SW480 (cell line): ENCODE measurements around the gene PNPLA6.

ENCODE experiments used
- DNase-seq: peaks from one replicate; pipeline ENCODE4 v3.0.0-alpha.2; 2016; ENCODE audit warnings: low spot score

PNPLA6 gene

DNA sequence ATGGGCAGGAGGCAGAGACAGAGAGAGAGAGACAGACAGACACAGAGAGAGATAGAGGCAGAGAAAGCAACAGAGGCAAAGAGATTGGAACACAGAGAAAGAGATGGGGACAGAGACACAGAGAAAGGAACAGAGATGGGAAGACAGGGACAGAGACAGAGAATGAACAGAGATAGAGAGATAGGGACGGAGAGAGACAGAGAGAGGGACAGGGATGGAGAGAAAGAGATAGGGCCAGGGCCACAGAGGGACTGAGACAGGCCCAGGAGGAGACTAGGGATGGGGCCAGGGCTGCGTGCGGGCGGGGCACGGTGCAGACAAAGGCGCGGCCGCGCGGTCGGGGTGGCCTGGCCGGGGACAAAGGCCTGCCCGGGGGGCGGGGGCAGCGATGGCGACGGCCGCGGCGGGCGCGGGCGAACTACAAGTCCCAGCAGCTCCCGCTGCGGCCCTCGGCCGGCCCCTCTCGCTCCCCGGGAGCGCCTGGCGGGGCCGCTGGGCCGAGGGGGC lies 19.8 kb upstream of the PNPLA6 start, which contains the start of gene ZNF358:
ZNF358 (plus strand) TSS at position 459 of the 507 bp plus-strand sequence. CDS start 3,140 bp downstream, outside the sequence.
- peak; percentile 66 for DNase-seq

GRCh38 chr19:7516333-7516732 lies 19.2 kb upstream of the PNPLA6 start:
- DNase-seq = no peak

GRCh38 chr19:7516878-7517277 lies 18.6 kb upstream of the PNPLA6 start:
- DNase-seq = no peak

GRCh38 chr19:7519361-7520130 lies 16.0 kb upstream of the PNPLA6 start:
- no peak for DNase-seq

DNA sequence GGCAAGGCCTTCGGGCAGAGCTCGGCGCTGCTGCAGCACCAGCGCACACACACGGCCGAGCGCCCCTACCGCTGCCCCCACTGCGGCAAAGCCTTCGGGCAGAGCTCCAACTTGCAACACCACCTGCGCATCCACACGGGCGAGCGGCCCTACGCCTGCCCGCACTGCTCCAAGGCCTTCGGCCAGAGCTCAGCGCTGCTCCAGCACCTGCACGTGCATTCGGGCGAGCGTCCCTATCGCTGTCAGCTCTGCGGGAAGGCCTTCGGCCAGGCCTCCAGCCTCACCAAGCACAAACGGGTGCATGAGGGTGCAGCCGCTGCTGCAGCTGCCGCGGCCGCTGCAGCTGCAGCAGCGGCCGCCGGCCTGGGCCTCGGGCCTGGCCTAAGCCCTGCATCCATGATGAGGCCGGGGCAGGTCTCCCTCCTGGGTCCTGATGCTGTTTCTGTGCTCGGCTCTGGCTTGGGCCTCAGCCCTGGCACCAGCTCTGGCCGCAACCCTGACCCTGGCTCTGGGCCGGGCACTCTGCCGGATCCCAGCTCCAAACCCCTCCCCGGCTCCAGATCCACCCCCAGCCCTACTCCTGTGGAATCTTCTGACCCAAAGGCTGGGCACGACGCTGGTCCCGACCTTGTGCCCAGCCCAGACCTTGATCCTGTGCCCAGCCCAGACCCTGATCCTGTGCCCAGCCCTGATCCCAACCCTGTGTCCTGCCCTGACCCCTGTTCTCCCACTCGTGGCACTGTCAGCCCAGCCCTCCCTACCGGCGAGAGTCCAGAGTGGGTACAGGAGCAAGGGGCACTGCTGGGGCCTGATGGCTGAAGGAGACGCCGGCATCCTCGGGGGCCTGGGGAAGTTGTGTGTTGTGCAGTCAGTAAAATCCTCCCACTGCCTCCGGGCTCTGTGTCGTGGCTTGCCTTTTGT lies 15.1 kb upstream of the PNPLA6 start:
- no peak for DNase-seq

DNA sequence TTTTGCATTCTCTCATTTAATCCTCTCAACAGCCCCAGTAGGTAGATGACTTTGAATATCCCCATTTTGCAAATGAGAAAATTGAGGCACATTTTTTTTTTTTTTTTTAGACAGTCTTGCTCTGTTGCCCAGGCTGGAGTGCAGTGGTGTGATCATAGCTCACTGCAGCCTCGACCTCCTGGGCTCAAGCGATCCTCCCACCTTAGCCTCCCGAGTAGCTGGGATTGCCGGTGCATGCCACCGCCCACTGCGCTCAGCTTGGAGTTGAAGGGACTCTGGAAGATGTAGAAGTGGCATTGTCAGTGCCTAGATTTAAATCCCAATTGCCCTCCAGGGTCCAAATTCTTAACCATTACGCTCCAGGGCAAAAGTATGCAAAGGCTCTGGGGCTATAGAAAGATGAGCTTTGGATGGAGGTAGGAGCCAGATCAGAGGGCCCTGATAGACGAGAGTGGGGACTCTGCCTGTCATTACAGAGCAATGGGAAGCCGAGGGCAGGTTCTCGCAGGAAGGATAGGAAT lies 13.9 kb upstream of the PNPLA6 start:
- DNase-seq = no peak

DNA sequence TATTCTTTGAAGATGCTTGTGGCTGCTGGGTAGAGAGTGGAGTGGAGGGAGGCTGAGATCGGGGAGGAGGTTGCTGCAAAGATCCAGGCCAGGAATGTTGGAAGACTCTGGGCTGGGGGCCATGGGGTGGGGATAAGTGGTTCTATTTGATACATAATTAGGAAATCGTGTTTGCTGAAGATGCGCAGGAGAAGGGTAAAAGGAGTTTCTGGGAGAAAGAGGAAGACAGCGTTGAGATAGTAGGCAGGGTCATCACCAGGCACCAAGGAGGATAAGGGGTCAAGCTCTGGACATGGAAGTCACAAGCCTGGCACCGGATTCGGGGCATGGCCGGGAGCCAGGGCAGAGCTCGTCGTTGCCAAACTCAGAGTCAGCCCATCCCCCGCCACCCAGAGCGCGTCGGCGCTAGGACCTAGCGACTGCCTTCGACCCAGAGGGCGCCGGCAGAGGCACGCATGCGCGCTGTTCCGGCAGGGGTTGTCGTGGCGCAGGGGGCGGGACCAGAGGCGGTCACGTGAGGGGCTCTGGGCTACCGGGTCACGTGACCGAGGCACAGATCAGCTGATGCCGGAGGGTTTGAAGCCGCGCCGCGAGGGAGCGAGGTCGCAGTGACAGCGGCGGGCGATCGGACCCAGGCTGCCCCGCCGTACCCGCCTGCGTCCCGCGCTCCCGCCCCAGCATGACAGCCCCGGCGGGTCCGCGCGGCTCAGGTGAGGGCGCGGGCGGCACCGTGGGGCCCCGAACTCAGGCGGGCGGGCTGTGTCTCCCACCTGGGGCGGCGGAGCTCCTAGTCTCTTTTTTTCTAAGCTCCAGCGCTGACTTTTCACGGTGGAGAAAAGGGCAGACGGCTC lies 13.2 kb upstream of the PNPLA6 start, which contains the start of gene MCOLN1:
MCOLN1 (plus strand) TSS at position 553 of the 851 bp plus-strand sequence; CDS start at position 680, 127 bp downstream.
- DNase-seq = peak; percentile 95

- no peak for DNase-seq
Measured at GRCh38 chr19:7522923-7523667, 12.4 kb upstream of the PNPLA6 start.

DNA sequence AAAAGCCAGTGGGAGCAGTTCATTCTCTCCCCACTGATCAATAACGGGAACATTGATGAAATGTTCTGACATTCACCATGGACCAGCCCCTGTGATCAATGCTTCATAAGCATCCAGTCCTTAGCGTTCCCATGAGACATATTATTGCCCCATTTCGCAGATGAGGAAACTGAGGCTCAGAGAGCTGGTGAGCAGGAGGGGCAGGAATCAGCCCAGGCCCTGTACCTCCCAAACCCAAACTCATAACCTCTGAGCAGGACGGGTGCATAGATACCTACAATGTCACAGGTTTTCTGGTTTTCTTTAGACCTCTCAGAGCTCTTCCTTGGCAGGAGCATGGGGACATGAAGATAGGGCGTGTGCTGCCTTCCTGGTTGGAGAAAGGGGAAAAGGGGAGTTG lies 11.0 kb upstream of the PNPLA6 start:
- DNase-seq = no peak

DNA sequence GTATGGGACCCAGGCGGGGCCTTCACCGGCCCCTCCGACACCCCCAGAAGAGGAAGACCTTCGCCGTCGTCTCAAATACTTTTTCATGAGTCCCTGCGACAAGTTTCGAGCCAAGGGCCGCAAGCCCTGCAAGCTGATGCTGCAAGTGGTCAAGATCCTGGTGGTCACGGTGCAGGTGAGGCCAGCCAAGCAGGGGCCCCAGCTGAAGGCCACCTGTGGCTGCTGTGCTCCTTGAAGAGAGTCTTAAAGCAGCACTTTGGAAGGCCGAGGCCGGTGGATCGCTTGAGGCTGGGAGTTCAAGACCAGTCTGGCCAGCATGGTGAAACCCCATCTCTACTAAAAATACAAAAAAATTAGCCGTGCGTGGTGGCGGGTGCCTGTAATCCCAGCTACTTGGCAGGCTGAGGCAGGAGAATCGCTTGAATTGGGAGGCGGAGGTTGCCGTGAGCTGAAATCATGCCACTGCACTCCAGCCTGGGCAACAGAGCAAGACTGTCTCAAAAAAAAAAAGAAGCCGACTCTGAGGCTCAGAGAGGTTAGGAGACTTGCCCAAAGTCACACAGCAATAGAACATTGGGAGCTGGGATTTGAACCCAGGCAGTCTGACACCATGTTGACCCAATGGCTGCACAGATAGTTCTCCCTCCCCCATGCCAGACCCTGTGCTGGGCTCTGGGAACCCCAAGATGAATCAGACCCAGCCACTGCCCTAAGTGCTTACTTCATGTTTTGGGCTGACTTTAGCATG lies 10.4 kb upstream of the PNPLA6 start:
- DNase-seq = no peak

DNA sequence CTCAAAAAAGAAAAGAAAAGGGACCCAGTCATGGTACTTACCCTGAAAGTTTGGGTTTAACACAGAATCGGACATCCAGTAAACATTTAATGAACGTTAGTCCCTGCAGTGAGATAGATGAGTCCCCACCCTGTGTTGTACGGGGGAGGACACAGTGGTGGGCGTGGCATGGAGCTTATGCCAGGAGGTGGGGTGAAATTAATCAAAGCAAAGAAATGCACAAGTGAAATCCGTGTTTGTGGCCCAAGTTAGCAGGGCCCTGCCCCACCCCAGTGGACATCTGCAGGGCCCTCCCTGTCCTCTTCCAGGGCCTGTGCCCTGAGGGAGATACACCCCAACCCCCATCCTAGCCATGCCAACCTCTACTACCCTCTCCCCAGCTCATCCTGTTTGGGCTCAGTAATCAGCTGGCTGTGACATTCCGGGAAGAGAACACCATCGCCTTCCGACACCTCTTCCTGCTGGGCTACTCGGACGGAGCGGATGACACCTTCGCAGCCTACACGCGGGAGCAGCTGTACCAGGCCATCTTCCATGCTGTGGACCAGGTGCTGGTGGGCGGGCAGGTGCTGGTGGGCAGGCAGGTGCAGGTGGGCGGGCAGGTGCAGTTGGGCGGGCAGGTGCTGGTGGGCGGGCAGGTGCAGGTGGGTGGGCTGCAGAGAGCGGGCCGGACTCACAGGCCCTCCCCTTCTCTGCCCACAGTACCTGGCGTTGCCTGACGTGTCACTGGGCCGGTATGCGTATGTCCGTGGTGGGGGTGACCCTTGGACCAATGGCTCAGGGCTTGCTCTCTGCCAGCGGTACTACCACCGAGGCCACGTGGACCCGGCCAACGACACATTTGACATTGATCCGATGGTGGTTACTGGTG lies 9.2 kb upstream of the PNPLA6 start:
- no peak for DNase-seq

DNA sequence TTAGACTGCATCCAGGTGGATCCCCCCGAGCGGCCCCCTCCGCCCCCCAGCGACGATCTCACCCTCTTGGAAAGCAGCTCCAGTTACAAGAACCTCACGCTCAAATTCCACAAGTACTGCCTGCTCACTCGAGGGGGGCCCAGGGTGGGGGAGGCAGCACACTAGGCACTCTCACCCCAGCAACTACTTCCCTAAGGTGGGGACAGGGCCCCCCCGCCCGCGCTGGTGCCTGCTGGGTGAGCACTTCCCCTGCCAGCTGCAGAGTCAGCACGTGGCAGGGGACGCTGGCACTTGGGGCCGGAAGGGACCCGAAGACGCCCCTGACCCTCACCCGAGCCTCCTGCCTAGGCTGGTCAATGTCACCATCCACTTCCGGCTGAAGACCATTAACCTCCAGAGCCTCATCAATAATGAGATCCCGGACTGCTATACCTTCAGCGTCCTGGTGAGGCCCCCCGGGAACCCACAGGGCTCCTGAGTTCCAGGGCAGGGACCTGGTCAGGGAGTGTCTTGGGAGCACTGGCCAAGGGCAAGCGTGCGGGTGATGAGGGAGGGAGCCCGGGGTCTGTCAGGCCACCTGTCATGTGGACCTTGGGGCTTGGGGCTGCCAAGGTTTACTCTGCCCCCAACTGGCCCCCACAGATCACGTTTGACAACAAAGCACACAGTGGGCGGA lies 7.9 kb upstream of the PNPLA6 start:
- no peak for DNase-seq

- no peak for DNase-seq
Measured at GRCh38 chr19:7528192-7528519, 7.4 kb upstream of the PNPLA6 start.

DNA sequence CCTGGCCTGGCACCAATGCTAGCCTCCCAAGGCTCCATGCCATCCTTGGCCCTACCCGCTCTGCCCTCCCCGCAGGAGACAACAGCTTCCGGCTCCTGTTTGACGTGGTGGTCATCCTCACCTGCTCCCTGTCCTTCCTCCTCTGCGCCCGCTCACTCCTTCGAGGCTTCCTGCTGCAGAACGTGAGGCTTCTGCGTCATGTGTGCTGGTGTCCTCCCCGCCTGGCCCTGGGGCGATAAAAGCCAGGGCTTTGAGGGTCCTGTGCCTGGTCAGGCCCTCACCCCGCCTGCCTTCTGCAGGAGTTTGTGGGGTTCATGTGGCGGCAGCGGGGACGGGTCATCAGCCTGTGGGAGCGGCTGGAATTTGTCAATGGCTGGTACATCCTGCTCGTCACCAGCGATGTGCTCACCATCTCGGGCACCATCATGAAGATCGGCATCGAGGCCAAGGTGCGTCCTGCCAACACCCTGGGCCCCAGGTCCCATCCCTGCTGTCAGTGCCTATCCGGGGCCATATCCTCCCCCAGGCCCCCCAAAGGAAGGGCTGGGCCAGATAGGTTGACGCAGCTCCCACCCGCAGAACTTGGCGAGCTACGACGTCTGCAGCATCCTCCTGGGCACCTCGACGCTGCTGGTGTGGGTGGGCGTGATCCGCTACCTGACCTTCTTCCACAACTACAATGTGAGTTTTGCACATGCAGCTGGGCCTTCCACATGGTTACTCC lies 6.8 kb upstream of the PNPLA6 start:
- no peak for DNase-seq

DNA sequence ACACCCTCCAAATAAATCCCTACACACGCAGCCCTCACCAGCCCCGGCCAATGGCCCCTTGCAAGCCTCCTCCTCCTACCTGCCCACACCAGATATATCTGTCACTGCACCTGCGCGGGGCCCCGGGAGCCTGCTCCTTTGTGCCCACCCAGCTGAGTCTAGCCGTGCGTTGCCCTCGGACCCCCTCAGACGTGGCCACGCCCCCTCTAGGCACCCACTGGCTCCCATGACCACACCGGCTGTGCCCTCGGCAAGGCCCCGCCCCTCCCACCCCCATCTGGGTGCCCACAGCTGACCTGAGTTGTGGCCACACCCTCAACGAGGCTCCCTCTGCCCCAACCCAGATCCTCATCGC lies 6.3 kb upstream of the PNPLA6 start:
- no peak for DNase-seq

GRCh38 chr19:7529610-7530490 lies 5.7 kb upstream of the PNPLA6 start:
- no peak for DNase-seq

DNA sequence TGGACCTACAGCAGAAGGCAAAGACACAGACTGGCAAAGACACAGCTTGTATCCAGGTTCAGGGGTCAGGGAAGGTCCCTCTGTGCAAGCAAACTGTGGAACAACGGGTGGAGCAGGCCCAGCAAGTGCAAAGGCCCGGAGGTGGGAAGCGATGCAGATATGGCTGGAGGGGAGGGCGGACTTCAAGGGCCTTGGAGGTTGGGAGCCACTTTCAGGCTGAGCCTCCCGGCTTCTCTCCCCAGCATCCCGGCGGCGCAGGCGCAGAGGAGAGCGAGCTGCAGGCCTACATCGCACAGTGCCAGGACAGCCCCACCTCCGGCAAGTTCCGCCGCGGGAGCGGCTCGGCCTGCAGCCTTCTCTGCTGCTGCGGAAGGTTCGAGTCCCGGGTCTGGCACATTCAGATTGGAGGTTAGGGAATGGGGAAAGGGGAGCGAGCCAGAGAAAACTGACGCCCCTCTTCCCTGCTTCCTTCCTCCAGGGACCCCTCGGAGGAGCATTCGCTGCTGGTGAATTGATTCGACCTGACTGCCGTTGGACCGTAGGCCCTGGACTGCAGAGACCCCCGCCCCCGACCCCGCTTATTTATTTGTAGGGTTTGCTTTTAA lies 2.1 kb upstream of the PNPLA6 start:
- DNase-seq = no peak
